HG03045 (cell line): Measurements from ENCODE around the gene FCHO2.

Source experiments
- ATAC-seq: cut with Tn5 transposase; IDR thresholded peaks from one replicate; pipeline ENCODE4 v1.9.1; 2021; ENCODE audit warnings: mild to moderate bottlenecking, moderate library complexity; ENCODE audit not compliant: unreplicated experiment

Gene FCHO2

DNA sequence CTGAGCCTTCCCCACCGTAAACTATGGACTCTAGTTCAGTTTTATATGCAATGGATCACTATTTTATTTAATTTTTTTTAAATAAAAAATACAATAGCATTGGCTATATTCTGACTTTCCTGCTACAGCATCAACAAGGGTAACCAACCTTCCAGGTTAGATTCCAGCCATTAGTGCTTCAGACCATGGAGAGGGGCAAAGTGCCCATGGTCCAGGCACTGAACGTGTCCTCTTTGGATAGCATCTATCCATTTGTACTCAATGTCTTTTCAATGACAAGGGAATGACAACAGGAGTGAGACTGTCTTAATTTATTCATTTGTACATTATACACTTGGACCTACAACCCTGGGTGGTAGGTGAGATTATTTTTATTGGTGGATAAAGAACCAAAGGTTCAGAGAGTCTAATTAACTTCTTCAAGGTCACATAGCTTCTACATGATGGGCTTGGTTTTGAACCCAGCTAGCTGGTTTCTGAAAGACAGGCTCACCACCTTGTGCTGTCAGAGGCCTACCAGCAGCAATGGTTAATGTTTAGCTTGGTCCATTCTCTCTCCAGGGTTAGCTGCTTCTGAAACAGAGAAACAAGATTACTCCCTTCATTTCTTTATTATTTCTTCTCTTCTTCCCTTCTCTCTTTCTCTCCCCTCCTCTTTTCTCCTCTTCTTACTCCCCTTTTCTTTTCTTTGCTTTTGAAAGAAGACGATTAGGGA, 176.0 kb downstream of the FCHO2 start:
- ATAC-seq: no peak

DNA sequence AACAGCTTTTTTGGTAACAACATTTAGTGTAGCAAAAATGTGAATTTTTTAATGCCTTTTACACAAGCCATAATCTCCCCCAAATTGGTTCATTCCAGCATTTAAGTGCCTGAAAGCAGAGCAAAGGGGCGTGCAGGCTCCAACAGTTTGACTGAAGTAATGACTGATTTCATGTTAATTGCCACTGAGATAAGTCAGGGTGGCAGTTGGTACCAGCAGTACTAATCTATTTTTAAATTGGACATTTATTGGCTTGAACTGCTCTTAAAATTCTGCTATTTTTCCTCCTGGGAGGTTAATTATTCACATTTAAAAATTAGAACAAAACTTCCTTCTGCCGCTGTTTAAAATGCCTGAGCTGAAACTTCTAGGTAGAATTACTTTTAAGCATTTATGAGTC, 176.9 kb downstream of the FCHO2 start:
- no peak for ATAC-seq

GRCh38 chr5:73135021-73135420, 179.2 kb downstream of the FCHO2 start:
- no peak for ATAC-seq

- ATAC-seq: no peak
Observed at GRCh38 chr5:73135429-73136054, 179.7 kb downstream of the FCHO2 start.

DNA sequence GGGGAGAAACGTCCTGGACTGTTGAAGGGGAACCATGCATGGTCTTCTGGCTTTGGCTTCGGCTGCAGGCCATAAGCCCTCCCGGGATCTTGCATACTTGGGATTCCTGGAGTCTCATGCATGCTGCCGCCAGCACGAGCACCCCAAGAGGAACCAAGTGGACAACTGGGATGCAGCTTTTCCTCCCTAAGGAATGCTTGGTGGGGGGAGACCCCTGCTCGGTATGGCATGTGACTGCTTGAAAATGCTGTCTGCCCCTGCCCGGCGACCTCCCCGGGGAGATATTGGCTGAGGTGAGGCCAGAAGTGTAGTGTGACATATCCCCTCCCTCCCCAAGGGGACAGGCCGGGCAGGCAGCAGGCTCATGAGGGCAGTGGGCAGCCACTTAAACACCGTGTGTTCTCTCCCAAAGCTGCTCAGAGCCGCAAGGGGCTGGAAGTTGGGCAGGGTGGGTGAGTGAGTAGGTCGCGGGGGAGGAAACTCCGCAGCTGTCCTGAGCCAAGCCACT, 180.3 kb downstream of the FCHO2 start:
- no peak for ATAC-seq

GRCh38 chr5:73137563-73138530, 182.0 kb downstream of the FCHO2 start:
- no peak for ATAC-seq

DNA sequence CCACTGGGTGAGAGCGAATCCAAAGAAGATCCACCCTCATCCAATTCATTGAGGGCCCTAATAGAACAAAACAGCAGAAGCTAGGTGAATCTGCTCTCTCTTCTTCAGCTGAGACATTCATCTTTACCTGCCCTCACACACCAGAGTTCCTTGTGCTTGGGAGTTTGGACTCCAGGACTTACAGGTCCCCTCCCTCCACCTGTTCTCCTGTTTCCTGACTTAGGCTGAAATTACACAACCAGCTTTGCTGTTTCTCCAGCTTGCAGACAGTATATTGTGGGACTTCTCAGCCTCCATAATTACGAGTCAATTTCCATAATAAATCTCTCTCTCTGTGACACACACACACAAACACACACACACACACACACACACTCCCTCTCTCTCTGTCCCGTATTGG, 183.6 kb downstream of the FCHO2 start:
- no peak for ATAC-seq
